Esophagus (tissue), 2 donors: Measurements from ENCODE around the gene OR2AE1. TPM values are rescaled to one million over a fixed set of nuclear protein-coding genes. Genes with fewer than 3 reads are reported as not detected.
"Not testable (repeated sequence)": the region's sequence is repeated elsewhere in the genome, so short reads cannot be mapped to it uniquely, and the experiment has no call there.

ENCODE experiments used
- H3K27ac ChIP-seq, 2 donors: one replicate each; pipeline ENCODE4 v1.5.1; 2013; ENCODE audit warnings: low read depth in 2 of 2, mild to moderate bottlenecking in 2 of 2, inconsistent platforms in 1 of 2, low read length in 1 of 2, moderate library complexity in 1 of 2
- H3K27me3 ChIP-seq, 2 donors: one replicate each; pipeline ENCODE4 v1.6.1; 2013; ENCODE audit warnings: low read length in 2 of 2, control low read depth in 1 of 2, mild to moderate bottlenecking in 1 of 2; ENCODE audit not compliant: insufficient read depth in 2 of 2, control insufficient read depth in 1 of 2
- H3K36me3 ChIP-seq, 2 donors: one replicate each; pipeline ENCODE4 v1.6.1; 2013; ENCODE audit warnings: low read length in 1 of 2; ENCODE audit not compliant: control insufficient read depth in 2 of 2, insufficient read depth in 2 of 2
- H3K4me1 ChIP-seq, 2 donors: one replicate each; pipeline ENCODE4 v1.6.1; 2013; ENCODE audit warnings: low read length in 1 of 2; ENCODE audit not compliant: control insufficient read depth in 2 of 2, insufficient read depth in 2 of 2
- H3K4me3 ChIP-seq, 2 donors: one replicate each; pipeline ENCODE4 v1.5.1; 2013; ENCODE audit warnings: low read length in 2 of 2, mild to moderate bottlenecking in 2 of 2, low read depth in 1 of 2, moderate library complexity in 1 of 2
- H3K9me3 ChIP-seq, 2 donors: one replicate each; pipeline ENCODE4 v1.6.1; 2013; ENCODE audit warnings: mild to moderate bottlenecking in 2 of 2, low read depth in 1 of 2, low read length in 1 of 2, moderate library complexity in 1 of 2; ENCODE audit not compliant: control insufficient read depth in 2 of 2, insufficient read depth in 1 of 2
- WGBS, 2 donors: extraction: QIAGEN DNeasy Blood & Tissue Kit; methylation state at CpG; one replicate each; pipeline ENCODE4 v1.1.7; 2013; 5-methylcytosine and 5-hydroxymethylcytosine counted together
- polyA plus RNA-seq, 2 donors: library from polyadenylated mRNA; stranded (reverse); fragments of 200-250 nt; gene quantifications; one replicate each; pipeline ENCODE4 v1.2.3, GENCODE V29; 2013
- donor health status: healthy with polysubstance abuse.
- donor health status: Bipolar disorder and iron deficiency.

OR2AE1 gene
- polyA plus RNA-seq, 2 donors: not detected

DNA sequence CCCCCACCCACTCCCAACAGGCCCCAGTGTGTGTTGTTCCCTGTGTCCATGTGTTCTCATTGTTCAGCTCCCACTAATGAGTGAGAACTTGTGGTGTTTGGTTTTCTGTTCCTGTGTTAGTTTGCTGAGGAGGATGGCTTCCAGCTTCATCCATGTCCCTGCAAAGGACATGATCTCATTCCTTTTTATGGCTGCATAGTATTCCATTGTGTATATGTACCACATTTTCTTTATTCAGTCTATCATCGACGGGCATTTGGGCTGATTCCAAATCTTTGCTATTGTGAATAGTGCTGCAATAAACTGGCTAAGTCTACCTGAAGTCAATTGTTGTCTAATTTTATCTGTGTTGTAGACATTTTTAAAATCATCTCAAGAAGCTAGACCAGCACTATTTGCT is 9.4 kb downstream of the OR2AE1 start:
- H3K4me3 ChIP-seq, H3K27me3 ChIP-seq, H3K9me3 ChIP-seq, H3K27ac ChIP-seq, H3K36me3 ChIP-seq, H3K4me1 ChIP-seq: not testable (repeated sequence)
- 92 to 96% methylated on average over 2 of the region's 2 CpGs for whole genome bisulfite sequencing, 2 donors

DNA sequence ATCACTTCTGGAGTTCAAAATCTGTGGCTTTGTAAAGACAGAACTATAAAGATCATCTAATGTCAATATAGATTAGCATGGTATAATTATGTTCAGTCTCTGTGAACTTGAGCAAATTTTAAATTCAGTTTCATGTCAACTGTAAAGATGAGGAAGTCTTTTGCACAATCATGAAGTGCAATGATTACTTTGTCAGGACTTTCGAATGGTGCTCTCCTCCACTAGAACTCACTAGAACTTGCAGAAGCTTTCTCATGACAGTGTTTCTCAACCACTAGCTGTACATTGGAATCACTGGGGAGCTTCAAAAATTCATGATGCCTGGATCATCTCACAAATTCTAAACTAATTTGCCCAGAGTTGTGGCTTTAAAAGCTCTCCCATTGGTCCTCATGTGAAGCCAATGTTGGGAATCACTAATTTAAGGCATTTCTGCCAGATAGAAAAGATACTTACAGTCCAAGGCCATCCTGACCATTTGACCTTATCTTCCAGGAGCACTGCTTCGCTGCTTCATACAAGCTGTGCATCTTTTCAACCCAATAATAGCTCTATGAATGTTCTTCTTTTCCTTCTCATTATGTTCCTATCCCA is 12.9 kb downstream of the OR2AE1 start:
- 54 to 62% methylated on average over 2 of the region's 2 CpGs for WGBS, 2 donors
- no peak overlapping the region for H3K4me3 ChIP-seq
- no peaks in the 10 kb centered on the region for H3K9me3 ChIP-seq
- H3K36me3 ChIP-seq: no peaks in the 10 kb centered on the region
- H3K4me1 ChIP-seq: no peaks in the 10 kb centered on the region
- no peaks in the 10 kb centered on the region for H3K27me3 ChIP-seq
- H3K27ac ChIP-seq: no peak overlapping the region

DNA sequence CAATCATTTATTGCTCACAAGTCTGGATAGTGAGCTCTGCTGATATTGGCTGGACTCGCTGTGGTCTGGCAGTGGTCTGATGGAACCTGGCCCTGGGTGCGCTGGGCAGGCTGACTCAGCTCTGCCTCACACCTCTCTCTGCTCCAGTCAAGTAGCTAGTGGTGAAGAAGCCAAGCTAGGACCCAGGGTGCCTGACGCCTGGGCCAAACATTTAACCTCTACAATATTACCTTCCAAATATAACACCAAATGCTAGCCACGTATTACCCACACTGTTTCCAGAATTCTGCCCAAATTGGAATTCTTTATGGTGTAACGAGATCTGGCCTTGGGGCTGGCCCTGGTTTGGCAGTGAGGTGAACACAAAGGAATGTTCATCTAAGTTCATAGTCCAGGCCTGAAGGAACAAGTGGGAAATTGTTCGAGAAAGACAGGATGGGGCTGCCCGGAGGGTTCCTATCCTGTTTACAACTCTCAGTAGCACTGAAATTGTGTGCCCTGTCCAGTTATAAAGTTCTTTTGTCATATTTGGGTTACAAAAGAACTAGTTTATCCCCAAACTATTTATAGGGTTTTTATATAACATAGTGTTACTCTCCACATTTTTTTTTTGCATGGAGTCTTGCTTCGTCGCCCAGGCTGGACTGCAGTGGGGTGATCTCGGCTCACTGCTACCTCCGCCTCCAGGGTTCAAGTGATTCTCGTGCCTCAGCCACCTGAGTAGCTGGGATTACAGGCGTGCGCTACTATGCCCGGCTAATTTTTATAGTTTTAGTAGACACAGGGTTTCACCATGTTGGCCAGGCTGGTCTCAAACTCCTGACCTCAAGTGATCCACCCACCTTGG is 16.3 kb downstream of the OR2AE1 start:
- Histone ChIP-seq H3K36me3 (no peaks in the 10 kb centered on the region), H3K4me1 (no peaks in the 10 kb centered on the region), H3K27me3 (no peaks in the 10 kb centered on the region), H3K9me3 (no peaks in the 10 kb centered on the region), H3K4me3 (no peak overlapping the region), H3K27ac (no peak overlapping the region)
- WGBS, 2 donors: 62% methylated on average over 15 of the region's 15 CpGs

DNA sequence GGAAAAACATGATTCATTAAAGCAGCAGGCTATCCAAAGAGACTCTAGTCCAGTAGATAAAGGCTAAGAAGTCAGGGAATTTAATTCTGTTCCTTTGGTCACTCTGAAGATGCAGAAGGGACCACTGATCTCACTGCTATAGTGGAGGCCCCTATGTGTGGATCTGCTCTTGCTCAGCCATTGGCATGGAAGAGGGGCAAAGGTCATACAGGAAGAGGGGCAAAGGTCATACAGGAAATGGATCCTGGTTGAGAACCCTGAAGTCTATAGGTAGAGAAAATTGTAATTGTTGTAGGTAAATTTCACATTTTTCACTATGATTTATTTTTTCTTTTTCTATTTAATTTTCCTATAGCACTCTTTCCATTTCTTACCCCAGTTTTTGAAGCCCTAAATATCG is 21.6 kb downstream of the OR2AE1 start:
- 85 to 90% methylated on average over 1 of the region's 1 CpG for WGBS, 2 donors
- H3K4me1 ChIP-seq: no peaks in the 10 kb centered on the region
- H3K27ac ChIP-seq: no peak overlapping the region

DNA sequence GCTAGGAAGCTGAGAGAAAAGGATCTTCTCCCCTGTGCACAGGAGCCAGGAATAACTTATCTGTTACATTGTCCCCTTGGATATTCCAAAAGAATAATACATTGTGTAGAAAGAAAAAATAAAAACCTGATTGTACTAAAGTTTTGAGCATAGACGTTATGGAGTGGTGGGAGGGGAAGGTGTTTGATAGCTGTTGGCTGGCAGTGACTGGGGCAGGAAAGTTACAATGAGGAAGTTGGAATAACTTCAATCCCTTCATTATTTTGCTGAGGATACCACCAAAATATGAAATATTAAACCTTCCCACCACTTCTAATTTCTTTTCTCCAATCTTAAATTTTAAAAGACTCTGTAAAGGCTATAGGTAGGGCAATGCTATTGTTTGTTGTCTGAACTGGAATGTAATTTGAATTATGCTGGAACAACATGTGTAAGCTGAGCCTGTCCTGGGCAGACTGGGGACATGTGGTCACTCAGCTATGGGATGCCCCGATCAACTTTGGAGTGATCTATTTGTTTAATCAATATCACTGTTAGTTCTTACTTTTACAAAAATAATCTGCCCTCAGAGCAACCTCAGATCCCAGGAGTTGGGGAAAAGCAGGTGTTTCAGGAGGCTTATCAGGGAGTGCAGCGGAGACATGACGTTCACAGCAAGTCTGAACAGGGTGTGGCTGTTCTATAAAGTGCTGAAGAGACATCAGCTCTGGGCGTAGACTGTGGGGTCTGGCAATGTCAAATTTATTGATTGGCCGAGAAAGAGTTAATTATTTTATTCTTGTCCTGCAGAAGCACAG is 28.2 kb downstream of the OR2AE1 start:
- Histone ChIP-seq H3K27me3 (no peaks in the 10 kb centered on the region), H3K36me3 (no peaks in the 10 kb centered on the region), H3K4me1 (no peaks in the 10 kb centered on the region), H3K27ac (no peak overlapping the region), H3K4me3 (no peak overlapping the region), H3K9me3 (no peaks in the 10 kb centered on the region)
- 46 to 51% methylated on average over 6 of the region's 6 CpGs for WGBS, 2 donors

More for the DNA sequence above, 21.6 kb downstream of the OR2AE1 start:
- no peaks in the 10 kb centered on the region for H3K27me3 ChIP-seq
- no peaks in the 10 kb centered on the region for H3K36me3 ChIP-seq
- no peak overlapping the region for H3K4me3 ChIP-seq
- no peaks in the 10 kb centered on the region for H3K9me3 ChIP-seq

DNA sequence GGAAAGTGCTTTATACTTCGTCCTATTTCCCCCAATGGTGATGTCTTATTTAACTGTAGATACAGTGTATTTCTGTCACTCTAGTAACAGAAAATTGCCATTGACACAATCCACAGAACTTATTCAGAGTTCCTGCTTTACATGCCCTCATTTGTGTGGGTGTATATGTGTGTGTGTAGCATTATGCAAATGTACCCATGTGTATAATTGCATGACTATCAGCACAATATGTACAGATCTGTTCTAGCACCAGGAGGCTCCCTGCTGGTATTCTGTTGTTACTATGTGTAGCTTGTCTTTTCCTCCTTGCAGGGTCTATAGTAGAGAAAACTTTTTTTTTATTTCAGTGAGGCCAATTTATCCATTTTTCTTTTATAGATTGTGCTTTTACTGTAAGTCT is 32.5 kb downstream of the OR2AE1 start:
- H3K27ac ChIP-seq: no peak overlapping the region
- no peaks in the 10 kb centered on the region for H3K9me3 ChIP-seq
- H3K4me3 ChIP-seq: no peak overlapping the region
- H3K27me3 ChIP-seq: no peaks in the 10 kb centered on the region
- no peaks in the 10 kb centered on the region for H3K36me3 ChIP-seq
- H3K4me1 ChIP-seq: no peaks in the 10 kb centered on the region
- 53 to 66% methylated on average over 1 of the region's 1 CpG for WGBS, 2 donors

DNA sequence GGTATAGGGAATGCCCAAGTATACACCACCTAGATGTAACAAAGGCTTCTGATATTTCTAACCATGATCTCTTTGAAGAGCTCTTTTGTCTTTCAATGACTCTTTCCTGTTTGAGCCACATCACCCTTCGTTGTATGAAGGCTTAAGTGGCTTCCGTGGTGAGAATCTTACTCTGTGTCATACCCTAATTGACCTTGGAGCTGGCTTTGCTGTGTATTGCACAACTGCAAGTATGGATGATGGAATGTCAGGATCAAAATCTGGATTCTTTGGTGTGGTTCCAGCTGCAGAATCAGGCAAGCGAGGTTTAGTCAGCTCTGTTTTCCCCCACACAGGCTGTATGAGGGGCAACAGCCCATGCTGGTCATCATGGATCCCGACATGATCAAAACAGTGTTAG is 33.0 kb downstream of the OR2AE1 start:
- no peak overlapping the region for H3K27ac ChIP-seq
- H3K27me3 ChIP-seq: no peaks in the 10 kb centered on the region
- no peaks in the 10 kb centered on the region for H3K4me1 ChIP-seq
- H3K36me3 ChIP-seq: no peaks in the 10 kb centered on the region
- no peaks in the 10 kb centered on the region for H3K9me3 ChIP-seq
- WGBS, 2 donors: 59 to 62% methylated on average over 4 of the region's 4 CpGs
- no peak overlapping the region for H3K4me3 ChIP-seq

DNA sequence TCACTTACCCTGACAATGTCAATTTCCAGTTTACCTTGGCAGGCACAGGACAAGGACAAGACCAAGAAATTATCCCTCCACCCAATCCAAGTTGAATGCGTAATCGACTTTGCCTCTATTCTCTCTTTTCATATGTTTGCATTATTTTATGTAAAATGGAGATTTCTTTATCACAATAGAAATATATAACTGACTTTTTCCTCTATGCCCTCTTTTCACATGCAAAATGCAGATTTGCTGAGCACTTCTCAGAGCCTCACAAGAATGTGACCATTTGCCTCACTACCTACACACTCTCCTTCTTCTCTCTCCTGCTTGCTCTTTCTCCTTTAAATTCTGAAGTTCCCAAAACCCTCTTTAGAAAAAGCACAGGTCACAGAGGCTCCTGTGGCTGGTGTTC is 33.9 kb downstream of the OR2AE1 start:
- H3K9me3 ChIP-seq: no peaks in the 10 kb centered on the region
- H3K27ac ChIP-seq: no peak overlapping the region
- no peak overlapping the region for H3K4me3 ChIP-seq
- H3K36me3 ChIP-seq: no peaks in the 10 kb centered on the region
- 88 to 92% methylated on average over 2 of the region's 2 CpGs for WGBS, 2 donors
- no peaks in the 10 kb centered on the region for H3K4me1 ChIP-seq
- no peaks in the 10 kb centered on the region for H3K27me3 ChIP-seq

DNA sequence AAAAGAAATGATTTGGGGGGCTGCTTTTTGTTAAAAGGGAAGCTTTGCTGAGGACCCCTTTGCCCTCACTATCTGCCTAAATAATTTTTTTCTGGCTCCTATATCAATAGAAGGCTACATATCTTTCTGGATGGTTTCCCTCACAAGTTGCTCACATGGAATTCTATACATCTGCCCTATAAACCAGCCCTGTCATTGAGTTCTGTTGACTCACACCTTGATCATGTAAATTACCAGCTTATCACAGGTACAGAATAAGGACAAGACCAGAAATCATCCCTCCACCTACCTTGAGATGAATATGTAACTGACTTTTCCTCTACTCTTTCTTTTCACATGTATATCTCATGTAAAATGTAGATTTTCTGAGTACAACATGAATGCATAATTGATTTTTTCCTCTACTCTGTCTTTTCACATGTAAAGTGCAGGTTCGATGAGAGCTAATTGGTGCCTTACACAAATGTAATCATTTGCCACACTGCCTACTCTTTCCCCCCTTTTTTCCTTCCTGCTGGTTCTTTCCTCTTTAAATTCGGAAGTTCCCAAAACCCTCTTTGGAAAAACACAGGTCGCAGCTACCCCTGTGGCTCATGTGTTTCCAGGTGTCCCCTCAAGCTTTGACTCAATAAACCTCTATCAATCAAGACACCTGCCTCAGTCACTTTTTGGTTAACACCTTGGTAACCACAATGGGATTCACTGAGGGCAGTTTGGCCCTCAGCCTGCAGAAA is 36.5 kb downstream of the OR2AE1 start:
- Histone ChIP-seq H3K4me3 (no peak overlapping the region), H3K27me3 (no peaks in the 10 kb centered on the region), H3K4me1 (no peaks in the 10 kb centered on the region), H3K9me3 (no peaks in the 10 kb centered on the region), H3K36me3 (no peaks in the 10 kb centered on the region), H3K27ac (peak overlapping the region in 1 of 2 donors; percentile 63)
- WGBS, 2 donors: 66 to 70% methylated on average over 3 of the region's 3 CpGs
